HG02763 (cell line): ENCODE measurements around the gene VWA5A.
A peak's percentile ranks its signal among the peaks of the same experiment; 100 is the strongest.
"Not testable (repeated sequence)": the region's sequence is repeated elsewhere in the genome, so short reads cannot be mapped to it uniquely, and the experiment has no call there.

Experiments used
- ATAC-seq: cut with Tn5 transposase; IDR thresholded peaks from one replicate; pipeline ENCODE4 v1.9.1; 2021; ENCODE audit warnings: mild to moderate bottlenecking, moderate library complexity; ENCODE audit not compliant: unreplicated experiment

The VWA5A gene

DNA sequence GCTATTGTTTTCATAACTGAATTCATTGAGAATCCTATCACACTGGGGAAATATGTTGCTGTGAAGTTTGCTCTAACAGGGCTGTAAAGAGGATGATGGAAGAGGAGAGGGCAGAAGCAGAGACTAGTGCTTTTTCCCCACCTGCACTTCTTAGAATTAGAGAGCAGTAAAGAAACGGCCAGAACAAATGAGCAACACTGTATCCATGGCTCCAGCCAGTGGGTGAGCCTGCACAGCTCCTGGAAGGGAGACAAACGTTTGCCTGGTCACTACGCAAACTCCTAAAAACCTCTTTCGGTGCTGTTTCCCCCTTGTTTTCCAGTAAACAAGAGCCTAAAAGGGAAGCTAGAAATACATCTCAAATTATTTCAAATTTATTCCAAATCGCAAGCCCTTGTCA lies 45.7 kb downstream of the VWA5A start:
- ATAC-seq, result no peak

DNA sequence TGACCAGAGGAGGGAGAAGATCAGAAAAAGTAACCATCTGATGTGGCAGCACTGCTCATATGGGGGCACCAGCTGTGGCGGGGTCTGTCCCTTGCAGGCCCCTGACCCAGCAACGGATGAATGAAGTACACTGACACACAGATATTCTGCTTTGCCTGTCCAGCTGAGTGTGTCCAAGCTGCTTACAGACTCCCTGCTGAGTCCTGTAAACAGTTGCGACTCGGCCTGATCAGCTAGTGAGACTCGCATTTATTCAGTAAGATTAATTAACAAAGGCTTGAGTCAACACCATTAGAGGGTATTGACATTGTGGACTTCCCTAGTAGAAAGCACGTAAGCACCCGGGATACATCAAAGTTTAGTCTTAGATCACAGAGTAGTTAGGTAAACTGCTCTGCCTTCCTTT lies 52.6 kb downstream of the VWA5A start:
- no peak for ATAC-seq

DNA sequence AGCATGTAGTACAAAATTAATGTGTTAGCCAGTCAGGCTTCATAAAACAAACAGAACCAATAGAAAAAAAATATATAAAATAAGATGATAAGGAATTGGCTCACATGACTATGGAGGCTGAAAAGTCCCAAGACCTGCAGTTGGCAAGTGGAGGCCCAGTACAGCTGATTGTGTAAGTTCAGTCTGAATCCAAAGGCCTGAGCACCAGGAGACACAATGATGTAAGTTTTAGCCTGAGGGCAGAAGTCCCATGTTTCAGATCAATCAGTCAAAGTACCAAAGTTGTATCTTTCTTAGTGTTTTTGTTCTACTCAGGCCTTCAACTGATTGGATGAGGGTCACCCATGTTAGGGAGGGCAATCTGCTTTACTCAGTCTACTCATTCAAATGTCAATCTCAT lies 53.5 kb downstream of the VWA5A start:
- ATAC-seq, result no peak

- not testable (repeated sequence) for ATAC-seq
Observed at GRCh38 chr11:124170315-124170714, 55.1 kb downstream of the VWA5A start.

DNA sequence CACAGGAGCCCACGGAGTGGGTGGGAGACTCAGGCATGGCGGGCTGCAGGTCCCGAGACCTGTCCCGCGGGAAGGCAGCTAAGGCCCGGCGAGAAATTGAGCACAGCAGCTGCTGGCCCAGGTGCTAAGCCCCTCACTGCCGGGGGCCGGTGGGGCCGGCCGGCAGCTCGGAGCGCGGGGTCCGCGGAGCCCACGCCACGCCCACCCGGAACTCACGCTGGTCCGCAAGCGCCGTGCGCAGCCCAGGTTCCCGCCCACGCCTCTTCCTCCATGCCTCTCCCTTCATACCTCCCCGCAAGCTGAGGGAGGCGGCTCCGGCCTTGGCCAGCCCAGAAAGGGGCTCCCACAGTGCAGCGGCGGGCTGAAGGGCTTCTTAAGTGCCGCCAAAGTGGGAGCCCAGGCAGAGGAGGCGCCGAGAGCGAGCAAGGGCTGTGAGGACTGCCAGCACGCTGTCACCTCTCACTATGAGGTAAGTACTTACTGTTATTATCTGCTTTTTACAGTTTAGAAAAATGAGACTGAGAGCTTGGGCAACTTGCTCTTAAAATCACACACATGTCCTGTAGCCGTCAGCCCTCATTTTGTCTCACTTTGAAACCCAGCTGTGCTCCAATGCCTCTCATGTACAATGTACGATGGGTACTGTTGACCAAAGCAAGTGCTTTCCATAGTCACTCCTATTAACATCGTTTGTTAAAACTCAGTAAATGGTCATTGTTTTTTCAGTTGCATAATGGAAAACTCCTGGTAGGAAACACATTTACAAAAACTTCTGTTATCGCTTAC lies 55.7 kb downstream of the VWA5A start:
- ATAC-seq, result no peak

DNA sequence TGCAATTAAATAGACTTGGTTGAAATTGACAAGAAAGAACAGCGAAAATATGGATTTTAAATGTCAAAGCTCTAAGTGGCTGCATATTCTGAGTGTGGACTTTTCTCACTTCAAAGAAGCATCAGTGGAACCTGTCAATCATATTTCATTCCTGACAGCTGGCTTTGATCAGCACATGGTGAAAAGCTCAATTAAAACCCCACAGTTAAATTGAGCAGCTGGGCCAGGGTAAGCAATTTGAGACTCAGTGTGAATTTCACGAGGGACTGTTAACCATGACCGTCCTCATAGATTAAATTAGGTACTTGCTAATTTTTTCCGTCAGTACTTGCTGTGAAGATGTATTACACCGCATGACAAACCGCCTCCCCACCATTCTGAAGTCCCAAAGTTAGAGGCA lies 56.9 kb downstream of the VWA5A start:
- ATAC-seq, result no peak

DNA sequence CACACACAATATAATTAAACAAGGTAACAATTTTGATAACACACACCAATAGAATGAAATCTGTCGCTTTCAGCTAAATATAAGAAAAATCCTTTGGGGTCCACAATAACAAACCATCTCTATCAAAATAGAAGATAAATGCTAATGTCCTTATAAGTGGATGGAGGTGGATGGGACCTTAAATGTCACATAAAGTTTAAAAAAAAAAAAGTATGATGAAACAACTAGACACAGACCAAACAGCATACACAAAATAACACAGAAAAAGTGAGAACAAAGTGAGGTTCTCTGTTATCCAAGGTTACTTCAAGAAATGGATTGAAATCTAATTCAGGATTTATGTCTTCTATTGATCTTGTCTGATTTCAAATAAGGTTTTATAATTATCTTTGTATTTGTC lies 57.3 kb downstream of the VWA5A start:
- ATAC-seq, result no peak

GRCh38 chr11:124174001-124174583 lies 58.8 kb downstream of the VWA5A start:
- ATAC-seq, result no peak

GRCh38 chr11:124176925-124177715 lies 61.9 kb downstream of the VWA5A start:
- no peak for ATAC-seq

GRCh38 chr11:124179310-124179709 lies 64.1 kb downstream of the VWA5A start:
- ATAC-seq, result no peak

DNA sequence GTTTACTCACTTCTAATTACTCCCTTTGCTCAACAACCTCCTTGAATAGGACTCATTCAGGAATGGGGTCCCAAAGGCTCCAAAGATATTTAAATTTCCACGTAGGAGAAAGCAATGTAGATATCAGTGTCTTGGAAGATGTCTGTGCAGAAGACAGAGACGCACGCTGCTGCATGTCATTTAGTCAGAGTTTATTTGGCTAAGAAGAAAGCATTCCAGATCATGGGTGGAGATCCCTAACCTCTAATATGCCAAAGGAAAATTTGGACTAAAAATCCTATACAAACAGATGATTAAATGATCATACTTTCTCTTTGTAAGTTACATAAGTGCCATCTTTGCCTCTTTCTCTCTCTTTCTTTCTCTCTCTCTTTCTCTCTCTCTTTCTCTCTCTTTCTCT lies 67.8 kb downstream of the VWA5A start, which contains the start of gene OR10D3:
Gene OR10D3 (plus strand): TSS at position 278 of the 400 bp plus-strand sequence. CDS start 1,925 bp downstream, outside the sequence.
- ATAC-seq, result no peak

DNA sequence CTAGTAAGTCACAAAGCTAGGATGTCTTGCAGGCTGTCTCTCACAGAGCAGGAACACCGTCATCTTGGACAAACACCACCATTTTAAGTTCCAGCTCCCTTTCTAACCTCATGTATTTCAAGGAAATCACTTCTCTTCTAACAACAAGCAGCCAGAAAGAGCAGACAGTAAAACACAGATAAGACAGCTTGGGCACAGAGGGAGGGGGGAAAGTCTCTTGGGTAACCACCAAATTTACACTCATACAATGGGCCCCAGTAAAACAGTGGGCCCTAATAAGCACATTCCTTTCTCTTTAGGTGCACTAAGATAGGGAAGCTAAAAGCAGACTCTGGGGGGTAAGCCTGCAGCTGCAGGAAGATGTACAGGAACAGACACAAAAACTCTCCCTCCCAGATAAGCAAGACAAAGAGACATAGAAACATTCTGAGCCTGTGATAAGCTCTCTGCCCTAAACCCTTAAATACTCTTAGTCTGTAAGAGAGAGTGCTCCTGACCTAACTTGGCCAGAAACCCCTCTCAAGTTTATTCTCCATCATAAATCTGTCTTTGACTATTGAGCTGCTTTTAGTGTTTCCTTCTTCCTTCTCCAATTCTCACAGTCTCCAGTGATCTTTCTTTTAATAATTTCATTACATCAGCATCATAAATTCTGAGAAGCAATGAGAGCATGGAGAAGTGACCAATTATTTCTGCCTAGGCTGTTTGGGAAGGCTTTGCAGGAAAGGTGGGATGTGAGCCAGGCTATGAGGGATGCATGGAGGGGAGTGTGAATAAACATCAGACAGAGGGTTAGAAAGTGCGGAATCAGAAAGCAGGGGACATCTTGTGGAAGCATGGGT lies 75.3 kb downstream of the VWA5A start:
- ATAC-seq, result no peak

DNA sequence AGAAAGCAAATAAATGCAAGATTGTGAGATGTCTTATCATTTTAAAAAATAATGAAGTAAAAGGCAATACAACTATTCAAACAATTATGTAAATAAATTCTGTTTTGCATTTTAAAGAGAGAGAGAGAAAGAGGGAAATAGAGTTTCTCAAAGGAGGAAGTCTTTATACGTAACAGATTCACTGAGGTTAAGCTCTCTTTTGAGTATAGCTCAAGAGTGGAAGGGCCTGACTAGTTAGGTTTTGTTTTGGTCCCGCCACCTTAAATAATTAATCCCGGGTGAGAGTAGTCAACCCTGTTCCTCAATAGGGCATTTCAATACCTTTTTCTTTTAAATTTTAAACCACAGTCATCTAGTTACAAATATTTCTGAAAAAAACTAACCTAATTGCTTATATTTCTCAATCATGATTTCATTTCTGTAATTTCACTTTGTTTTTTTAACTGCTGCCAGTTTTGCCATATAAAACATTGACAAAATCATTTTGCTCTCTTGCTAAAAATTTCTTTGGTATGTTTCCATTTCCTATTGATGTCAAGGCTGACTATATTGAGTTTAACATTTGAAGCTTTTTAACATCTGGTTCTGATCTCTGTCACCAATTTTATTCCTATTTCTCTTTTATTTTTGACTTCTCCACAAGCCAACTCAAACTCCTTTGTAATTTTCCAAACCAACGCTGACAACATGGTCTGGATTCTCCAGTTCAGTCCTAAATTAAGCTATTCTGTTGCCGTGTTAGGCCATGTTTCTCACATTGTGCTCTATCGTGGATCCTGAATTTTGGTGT lies 78.2 kb downstream of the VWA5A start:
- ATAC-seq, result no peak

- ATAC-seq, result no peak
Observed at GRCh38 chr11:124194293-124195188, 79.3 kb downstream of the VWA5A start.

GRCh38 chr11:124195189-124195734 lies 80.0 kb downstream of the VWA5A start:
- peak; percentile 67 for ATAC-seq
